K562 (cell line): ENCODE results near the gene INCA1. TPM values are rescaled to one million over a fixed set of nuclear protein-coding genes. Genes with fewer than 3 reads are reported as not detected.

Experiments used
- AFF4 ChIP-seq: sonication (generic); formaldehyde crosslinking; IDR thresholded peaks from 2 replicates; pipeline ENCODE4 v1.8.0; 2023; ENCODE audit warnings: mild to moderate bottlenecking, missing genetic modification reagents
- ATF3 ChIP-seq, 2 experiments: fragments of 450-650 bp in 1 of 2; sonication (generic) in 1 of 2; formaldehyde crosslinking in 1 of 2; IDR thresholded peaks in 1 of 2; conservative IDR thresholded peaks in 1 of 2; 2 replicates each; pipeline versions ENCODE4 v1.6.1 to v1.8.1; 2016 to 2023; ENCODE audit warnings: mild to moderate bottlenecking in 2 of 2, moderate library complexity in 2 of 2, inconsistent platforms in 1 of 2, missing genetic modification reagents in 1 of 2
- GABPB2 ChIP-seq: fragments of 250-450 bp; sonication (Bioruptor Pico); conservative IDR thresholded peaks from 2 replicates; pipeline ENCODE4 v1.5.1; 2021; ENCODE audit warnings: mild to moderate bottlenecking
- IRF2 ChIP-seq: sonication (generic); formaldehyde crosslinking; IDR thresholded peaks from 2 replicates; pipeline ENCODE4 v1.8.1; 2022; ENCODE audit warnings: mild to moderate bottlenecking, missing genetic modification reagents
- JUN ChIP-seq, 2 experiments: sonication (generic) in 1 of 2; formaldehyde crosslinking in 1 of 2; IDR thresholded peaks; 2 replicates each; pipeline versions ENCODE4 v1.6.1 to v1.8.0; 2012 to 2022; ENCODE audit warnings: borderline replicate concordance in 2 of 2, mild to moderate bottlenecking in 2 of 2, improper control_type of control experiment in 1 of 2, low read depth in 1 of 2, low read length in 1 of 2, missing genetic modification reagents in 1 of 2
- MBD2 ChIP-seq: sonication (generic); IDR thresholded peaks from 2 replicates; pipeline ENCODE4 v1.6.1; 2016; ENCODE audit warnings: low read depth, borderline replicate concordance
- NFRKB ChIP-seq: fragments of 450-650 bp; IDR thresholded peaks from 2 replicates; pipeline ENCODE4 v1.6.1; 2016; ENCODE audit warnings: low read depth
- NRF1 ChIP-seq, 2 experiments: fragments of 450-650 bp; IDR thresholded peaks in 1 of 2; conservative IDR thresholded peaks in 1 of 2; 2 replicates each; pipeline ENCODE4 v1.6.1; 2014; ENCODE audit warnings: mild to moderate bottlenecking in 2 of 2
- PRPF4 ChIP-seq: fragments of 200-400 bp; formaldehyde crosslinking; IDR thresholded peaks from one replicate; pipeline ENCODE4 v1.6.1; 2017; ENCODE audit warnings: low read length, low read depth, mild to moderate bottlenecking; ENCODE audit not compliant: insufficient read depth, poor library complexity, severe bottlenecking
- RB1 ChIP-seq: fragments of 450-650 bp; IDR thresholded peaks from 2 replicates; pipeline ENCODE4 v1.6.1; 2017; ENCODE audit warnings: low read depth, mild to moderate bottlenecking
- RBM34 ChIP-seq: fragments of 200-400 bp; formaldehyde crosslinking; IDR thresholded peaks from 2 replicates; pipeline ENCODE4 v1.6.1; 2018; ENCODE audit warnings: low read length, borderline replicate concordance; ENCODE audit not compliant: insufficient read depth
- RUNX1 ChIP-seq: sonication (generic); IDR thresholded peaks from 2 replicates; pipeline ENCODE4 v1.6.1; 2016; ENCODE audit warnings: antibody characterized with exemption, low read depth
- SFPQ ChIP-seq: fragments of 200-400 bp; formaldehyde crosslinking; IDR thresholded peaks from 2 replicates; pipeline ENCODE4 v1.6.1; 2017; ENCODE audit warnings: mild to moderate bottlenecking, low read depth, low read length, moderate library complexity
- SPI1 ChIP-seq: IDR thresholded peaks from 2 replicates; pipeline ENCODE4 v1.6.1; 2011; ENCODE audit warnings: low read depth, low read length, control low read depth, borderline replicate concordance
- U2AF1 ChIP-seq: fragments of 200-400 bp; formaldehyde crosslinking; optimal IDR thresholded peaks from 2 replicates; pipeline ENCODE3; 2017; ENCODE audit warnings: mild to moderate bottlenecking, low read depth, low read length, moderate library complexity
- ZBTB17 ChIP-seq: fragments of 450-650 bp; formaldehyde crosslinking; IDR thresholded peaks from 2 replicates; pipeline ENCODE4 v1.4.0; 2020; ENCODE audit warnings: mild to moderate bottlenecking
- ZBTB8A ChIP-seq: fragments of 450-650 bp; IDR thresholded peaks from 2 replicates; pipeline ENCODE4 v1.6.1; 2018; ENCODE audit warnings: mild to moderate bottlenecking, moderate library complexity; ENCODE audit not compliant: partially characterized antibody
- ZNF347 ChIP-seq: fragments of 450-650 bp; formaldehyde crosslinking; IDR thresholded peaks from 2 replicates; pipeline ENCODE4 v1.4.0; 2020; ENCODE audit warnings: low read depth, mild to moderate bottlenecking, moderate library complexity
- ZNF644 ChIP-seq: fragments of 200-800 bp; sonication (Bioruptor generic); IDR thresholded peaks from 2 replicates; pipeline ENCODE4 v1.6.1; 2016; ENCODE audit warnings: low read depth, missing genetic modification characterization, missing compliant biosample characterization
- ZNF76 ChIP-seq: fragments of 250-450 bp; sonication (Bioruptor Pico); IDR thresholded peaks from 2 replicates; pipeline ENCODE4 v1.4.0; 2020; ENCODE audit warnings: mild to moderate bottlenecking, moderate library complexity, borderline replicate concordance
- polyA plus RNA-seq, 8 experiments: library from polyadenylated mRNA; depleted of rRNA in 4 of 8; stranded (reverse) in 5 of 8; unstranded in 3 of 8; fragments of >200 nt; fragmentation: Nextera tagmentation in 2 of 8; fragmentation: Illumina TruSeq in 1 of 8; extraction: Ambion mirVana in 2 of 8; extraction: Trizol in 1 of 8; gene quantifications; 2 replicates each; pipeline versions ENCODE4 v1.2.1 to v1.2.3, GENCODE V29; 2011 to 2014; ENCODE audit warnings: inconsistent platforms in 1 of 8, missing spikeins in 1 of 8
- total RNA-seq, 7 experiments: library from RNA; depleted of rRNA in 6 of 7; stranded (reverse); fragments of >200 nt in 6 of 7; fragmentation: Illumina TruSeq in 2 of 7; extraction: Trizol in 2 of 7; gene quantifications; 2 replicates each; pipeline versions ENCODE4 v1.2.1 to v1.2.3, GENCODE V29; 2011 to 2021; ENCODE audit warnings: low replicate concordance in 1 of 7

INCA1 gene
- total and polyA plus RNA-seq, 9 of the 15 experiments (the other 6 are each of a cell fraction or from before 2014, with no cell fraction given) = 0.08 to 0.50 (median 0.13) TPM; not detected in 4

GRCh38 chr17:4947411-4948165 lies 49.7 kb downstream of the INCA1 start (continued):
- peak; percentile 26; the same call in 1 of the 2 replicates for TF ChIP-seq SPI1
- TF ChIP-seq PRPF4 = peak; percentile 79
- TF ChIP-seq GABPB2 (CRISPR knock-in tag) = no peak
- no peak for TF ChIP-seq U2AF1
- peak; percentile 23; the same call in 1 of the 2 replicates for TF ChIP-seq NFRKB
- TF ChIP-seq ZNF76 = no peak
- TF ChIP-seq ZNF644 = no peak
- TF ChIP-seq ZNF347 (CRISPR knock-in tag) = no peak
- TF ChIP-seq IRF2 (CRISPR knock-in tag) = no peak
- TF ChIP-seq MBD2 = no peak
- 0 out of 2 replicates have a peak, but pooled peaks have one; percentile 10 for TF ChIP-seq RB1
- no peak; the same call in 1 of the 2 replicates for TF ChIP-seq AFF4
- no peak for TF ChIP-seq JUN (IDR thresholded peaks at IDR 0.05; ENCODE audit: borderline replicate concordance, low read depth, low read length)
- TF ChIP-seq JUN (CRISPR knock-in tag; IDR thresholded peaks at IDR 0.05; ENCODE audit: borderline replicate concordance) = no peak
- no peak for TF ChIP-seq RBM34
- no peak for TF ChIP-seq ZBTB8A
- no peak for TF ChIP-seq SFPQ
- no peak for TF ChIP-seq ATF3 (IDR thresholded peaks at IDR 0.05)
- TF ChIP-seq ATF3 (CRISPR knock-in tag; conservative IDR thresholded peaks at IDR 0.05) = no peak
- no peak for TF ChIP-seq ZBTB17 (CRISPR knock-in tag)
- no peak for TF ChIP-seq NRF1 (conservative IDR thresholded peaks at IDR 0.05 in 1 of 2, IDR thresholded peaks at IDR 0.05 in 1 of 2)
- no peak for TF ChIP-seq RUNX1
